Calu3 (cell line): ENCODE results near the gene SOCS2. TPM values are rescaled to one million over a fixed set of nuclear protein-coding genes. Genes with fewer than 3 reads are reported as not detected.

Experiments used
- BruUV-seq: library from RNA; stranded (reverse); fragments of 400-500 nt; replicated peaks from 2 replicates; lab custom pipeline; 2021; lab: Mats Ljungman, UMichigan
- CTCF ChIA-PET: fragments of 300-600 bp; sonication (Branson Sonifier 250); formaldehyde crosslinking; loops from one replicate; lab custom pipeline; 2022; ENCODE audit warnings: antibody characterized with exemption; lab: Charles Lee
- DNase-seq: peaks from one replicate; pipeline ENCODE4 v3.0.0; 2022
- H3K27ac Mint-ChIP-seq: one replicate; pipeline ENCODE4 v1.8.0; 2022; ENCODE audit warnings: mixed read lengths; ENCODE audit not compliant: unreplicated experiment
- H3K27me3 Mint-ChIP-seq: one replicate; pipeline ENCODE4 v1.8.0; 2022; ENCODE audit warnings: mixed read lengths; ENCODE audit not compliant: unreplicated experiment
- H3K36me3 Mint-ChIP-seq: one replicate; pipeline ENCODE4 v1.8.0; 2022; ENCODE audit warnings: mild to moderate bottlenecking, moderate library complexity, mixed read lengths; ENCODE audit not compliant: insufficient read depth, unreplicated experiment
- H3K4me1 Mint-ChIP-seq: one replicate; pipeline ENCODE4 v1.8.0; 2022; ENCODE audit warnings: mild to moderate bottlenecking, low read depth, mixed read lengths; ENCODE audit not compliant: unreplicated experiment
- H3K4me3 Mint-ChIP-seq: one replicate; pipeline ENCODE4 v1.8.0; 2022; ENCODE audit warnings: mild to moderate bottlenecking, low read depth, moderate library complexity, mixed read lengths; ENCODE audit not compliant: unreplicated experiment
- H3K9me3 Mint-ChIP-seq: one replicate; pipeline ENCODE4 v1.8.0; 2022; ENCODE audit warnings: low read depth, mixed read lengths; ENCODE audit not compliant: unreplicated experiment
- CTCF ChIP-seq: fragments of 200-600 bp; IDR thresholded peaks from one replicate; pipeline ENCODE4 v1.8.0; 2022; ENCODE audit warnings: antibody characterized with exemption; ENCODE audit not compliant: unreplicated experiment
- intact Hi-C: fragments of 100-400 bp; cut with micrococcal nuclease; formaldehyde crosslinking; loops from one replicate; pipeline ENCODE4 v1.10.0; 2022; ENCODE audit not compliant: unreplicated experiment
- total RNA-seq: library from RNA; stranded (reverse); gene quantifications from 2 replicates; pipeline ENCODE4 v1.2.3, GENCODE V29; 2022

The SOCS2 gene
- total RNA-seq, 1 experiment from 2014 or later: 4.6 TPM

- TF ChIP-seq CTCF: no peak
- no TSS peak for BruUV-seq
- Mint-ChIP-seq H3K27me3 (no peaks in the 10 kb centered on the region), H3K27ac (no peak overlapping the region), H3K4me3 (no peak overlapping the region), H3K4me1 (no peaks in the 10 kb centered on the region), H3K36me3 (peaks cover 11% of the 10 kb centered on the region), H3K9me3 (no peaks in the 10 kb centered on the region)
- DNase-seq: no peak
- CTCF ChIA-PET: interaction anchor here (0.6 to 0.7 kb wide), 2 partner anchors 10 to 830 kb away, joined by 6 to 12 read pairs; no protein-coding TSS in a partner anchor
- intact Hi-C loops: no loop called here
Observed at GRCh38 chr12:93592641-93593406, 20.3 kb downstream of the SOCS2 start.

- no peaks in the 10 kb centered on the region for H3K4me1 Mint-ChIP-seq
- no peaks in the 10 kb centered on the region for H3K9me3 Mint-ChIP-seq
- no peak for TF ChIP-seq CTCF
- intact Hi-C loops: no loop called here
- H3K27me3 Mint-ChIP-seq: no peaks in the 10 kb centered on the region
- no peak overlapping the region for H3K4me3 Mint-ChIP-seq
- no peak for DNase-seq
- BruUV-seq: no TSS peak
- peaks cover 11% of the 10 kb centered on the region for H3K36me3 Mint-ChIP-seq
- CTCF ChIA-PET: no interaction called here
- no peak overlapping the region for H3K27ac Mint-ChIP-seq
Observed at GRCh38 chr12:93593843-93594242, 21.4 kb downstream of the SOCS2 start.

- CTCF ChIA-PET: no interaction called here
- BruUV-seq: no TSS peak
- H3K27ac Mint-ChIP-seq: no peak overlapping the region
- intact Hi-C loops: no loop called here
- peaks cover 11% of the 10 kb centered on the region for H3K36me3 Mint-ChIP-seq
- DNase-seq: no peak
- H3K4me1 Mint-ChIP-seq: no peaks in the 10 kb centered on the region
- no peaks in the 10 kb centered on the region for H3K27me3 Mint-ChIP-seq
- H3K4me3 Mint-ChIP-seq: no peak overlapping the region
- no peak for TF ChIP-seq CTCF
- H3K9me3 Mint-ChIP-seq: no peaks in the 10 kb centered on the region
Observed at GRCh38 chr12:93594766-93595311, 22.4 kb downstream of the SOCS2 start.

- H3K4me1 Mint-ChIP-seq: no peaks in the 10 kb centered on the region
- no peak for TF ChIP-seq CTCF
- H3K36me3 Mint-ChIP-seq: peaks cover 11% of the 10 kb centered on the region
- intact Hi-C loops: no loop called here
- no peaks in the 10 kb centered on the region for H3K27me3 Mint-ChIP-seq
- BruUV-seq: no TSS peak
- no peak for DNase-seq
- CTCF ChIA-PET: no interaction called here
- no peak overlapping the region for H3K27ac Mint-ChIP-seq
- no peaks in the 10 kb centered on the region for H3K9me3 Mint-ChIP-seq
- H3K4me3 Mint-ChIP-seq: no peak overlapping the region
Observed at GRCh38 chr12:93595351-93595750, 22.9 kb downstream of the SOCS2 start.
